GM12873 (cell line): Measurements from ENCODE around the gene TMEM258.

Experiments
- CTCF ChIP-seq: IDR thresholded peaks from 2 replicates; pipeline ENCODE4 v1.5.1; 2012; ENCODE audit warnings: low read depth, mild to moderate bottlenecking, moderate library complexity, low read length, control low read depth; ENCODE audit not compliant: insufficient read depth; ENCODE audit errors: missing control alignments

The TMEM258 gene

GRCh38 chr11:61792310-61793082 is at the start of gene TMEM258, which contains the start of gene FEN1:
TSS of gene TMEM258 (minus strand) at chr11:61792599. CDS start at chr11:61792558, 41 bp downstream.
TSS of gene FEN1 (plus strand) at chr11:61792911. CDS start at chr11:61795362, 2,451 bp downstream.
- no peak for TF ChIP-seq CTCF

GRCh38 chr11:61841636-61842527 is 49.5 kb upstream of the TMEM258 start:
- TF ChIP-seq CTCF: no peak

GRCh38 chr11:61840371-61840770 is 48.0 kb upstream of the TMEM258 start:
- no peak for TF ChIP-seq CTCF

GRCh38 chr11:61839742-61840141 is 47.3 kb upstream of the TMEM258 start:
- no peak for TF ChIP-seq CTCF

- TF ChIP-seq CTCF: no peak
These were observed 46.5 kb upstream of the TMEM258 start for GRCh38 chr11:61838921-61839320.

- TF ChIP-seq CTCF: no peak
These were observed 46.1 kb upstream of the TMEM258 start for GRCh38 chr11:61838501-61838900.

- no peak for TF ChIP-seq CTCF
These were observed 45.1 kb upstream of the TMEM258 start for GRCh38 chr11:61837411-61838005.
